GM19351 (cell line): Measurements from ENCODE around the gene ASXL3.

Experiments used
- ATAC-seq: cut with Tn5 transposase; IDR thresholded peaks from one replicate; pipeline ENCODE4 v1.9.1; 2021; ENCODE audit warnings: mild to moderate bottlenecking, moderate library complexity; ENCODE audit not compliant: unreplicated experiment

Gene ASXL3

GRCh38 chr18:33712719-33713118, 134.7 kb downstream of the ASXL3 start:
- no peak for ATAC-seq

GRCh38 chr18:33716061-33716683, 138.2 kb downstream of the ASXL3 start:
- ATAC-seq: peak; percentile 46

GRCh38 chr18:33717339-33717738, 139.3 kb downstream of the ASXL3 start:
- peak; percentile 51 for ATAC-seq

- ATAC-seq: no peak
These were observed 142.1 kb downstream of the ASXL3 start for GRCh38 chr18:33720133-33720532.

GRCh38 chr18:33729556-33729955, 151.5 kb downstream of the ASXL3 start:
- peak; percentile 64 for ATAC-seq

GRCh38 chr18:33733376-33733775, 155.4 kb downstream of the ASXL3 start:
- ATAC-seq: no peak

- ATAC-seq: no peak
These were observed 157.4 kb downstream of the ASXL3 start for GRCh38 chr18:33735428-33735827.

GRCh38 chr18:33741760-33742159, 163.7 kb downstream of the ASXL3 start:
- no peak for ATAC-seq

- no peak for ATAC-seq
These were observed 166.1 kb downstream of the ASXL3 start for GRCh38 chr18:33744032-33744697.

- ATAC-seq: no peak
These were observed 167.3 kb downstream of the ASXL3 start for GRCh38 chr18:33745151-33745795.

GRCh38 chr18:33745871-33746545, 168.0 kb downstream of the ASXL3 start:
- no peak for ATAC-seq

- ATAC-seq: peak; percentile 39
These were observed 171.8 kb downstream of the ASXL3 start for GRCh38 chr18:33749834-33750233.

GRCh38 chr18:33750366-33750765, 172.3 kb downstream of the ASXL3 start:
- no peak for ATAC-seq

GRCh38 chr18:33751613-33752221, 173.7 kb downstream of the ASXL3 start:
- ATAC-seq: peak; percentile 39

GRCh38 chr18:33755391-33755790, 177.4 kb downstream of the ASXL3 start:
- ATAC-seq: no peak

- ATAC-seq: no peak
These were observed 178.0 kb downstream of the ASXL3 start for GRCh38 chr18:33755931-33756560.

GRCh38 chr18:33757037-33757436, 179.0 kb downstream of the ASXL3 start:
- ATAC-seq: no peak

- ATAC-seq: peak; percentile 62
These were observed 183.3 kb downstream of the ASXL3 start for GRCh38 chr18:33761363-33761762.

- ATAC-seq: no peak
These were observed 203.4 kb downstream of the ASXL3 start for GRCh38 chr18:33781429-33781828.
